ENCODE results near the gene SMARCC1.

Gene SMARCC1

GRCh38 chr3:47578691-47579632, 202.7 kb downstream of the SMARCC1 start, which contains the start of gene CSPG5:
Gene CSPG5, minus strand, starts transcription at chr3:47578865. Its CDS starts 172 bp downstream, at chr3:47578693.
- no peak for DNase-seq (ENCODE audit: low read depth)
- TF ChIP-seq CTCF (IDR thresholded peaks at IDR 0.05; ENCODE audit: low read length, missing control alignments), result no peak
- H3K4me3 ChIP-seq (replicated peaks; ENCODE audit: low read depth, low read length), result peak within 1 kb of the TSS; percentile 47

GRCh38 chr3:47578119-47578632, 203.5 kb downstream of the SMARCC1 start:
- no peak for DNase-seq (ENCODE audit: low read depth)
- peak overlapping the region; percentile 47 for H3K4me3 ChIP-seq (replicated peaks; ENCODE audit: low read depth, low read length)
- TF ChIP-seq CTCF (IDR thresholded peaks at IDR 0.05; ENCODE audit: low read length, missing control alignments), result no peak

GRCh38 chr3:47577583-47578118, 204.0 kb downstream of the SMARCC1 start:
- TF ChIP-seq CTCF (IDR thresholded peaks at IDR 0.05; ENCODE audit: low read length, missing control alignments), result no peak
- H3K4me3 ChIP-seq (replicated peaks; ENCODE audit: low read depth, low read length), result peak overlapping the region; percentile 47
- DNase-seq (ENCODE audit: low read depth), result no peak

GRCh38 chr3:47573190-47574172, 208.2 kb downstream of the SMARCC1 start:
- no peak overlapping the region for H3K4me3 ChIP-seq (replicated peaks; ENCODE audit: low read depth, low read length)
- DNase-seq (ENCODE audit: low read depth), result no peak
- TF ChIP-seq CTCF (IDR thresholded peaks at IDR 0.05; ENCODE audit: low read length, missing control alignments), result no peak

- no peak for DNase-seq (ENCODE audit: low read depth)
- TF ChIP-seq CTCF (IDR thresholded peaks at IDR 0.05; ENCODE audit: low read length, missing control alignments), result no peak
These were observed 210.1 kb downstream of the SMARCC1 start for GRCh38 chr3:47571391-47572175.

GRCh38 chr3:47568901-47569300, 212.8 kb downstream of the SMARCC1 start:
- no peak for DNase-seq (ENCODE audit: low read depth)
- no peak overlapping the region for H3K4me3 ChIP-seq (replicated peaks; ENCODE audit: low read depth, low read length)
- TF ChIP-seq CTCF (IDR thresholded peaks at IDR 0.05; ENCODE audit: low read length, missing control alignments), result no peak

More at GRCh38 chr3:47571391-47572175, 210.1 kb downstream of the SMARCC1 start:
- H3K4me3 ChIP-seq (replicated peaks; ENCODE audit: low read depth, low read length), result no peak overlapping the region

Data from fibroblast of pulmonary artery (primary cell).